ENCODE data around the gene PEAK3. TPM values are rescaled to one million over a fixed set of nuclear protein-coding genes. Genes with fewer than 3 reads are reported as not detected.
A peak's percentile ranks its signal among the peaks of the same experiment; 100 is the strongest.

Gene PEAK3
- polyA plus RNA-seq, 3 donors, result 2.4 to 6.3 (median 2.9) TPM

- Histone ChIP-seq H3K9ac (ENCODE audit: insufficient read depth, low read length, poor library complexity, severe bottlenecking) (no peak overlapping the region), H3K9me3 (replicated peaks in 1 of 2; ENCODE audit: control insufficient read depth in 1 of 2, insufficient read depth in 1 of 2, low read length in 2 of 2) (no peaks in the 10 kb centered on the region), H3K4me3 (replicated peaks in 1 of 3; ENCODE audit: low read depth in 2 of 3, low read length in 3 of 3) (no peak overlapping the region), H3K36me3 (replicated peaks in 1 of 2; ENCODE audit: control insufficient read depth in 1 of 2, insufficient read depth in 2 of 2, low read length in 2 of 2) (peaks cover 64 to 89% of the 10 kb centered on the region in 2 donors), H3K27me3 (ENCODE audit: control insufficient read depth in 2 of 2, insufficient read depth in 2 of 2, low read length in 2 of 2) (no peaks in the 10 kb centered on the region), H3K4me2 (replicated peaks; ENCODE audit: extremely low read depth, low read length, poor library complexity, severe bottlenecking) (no peak overlapping the region), H2AFZ (ENCODE audit: insufficient read depth, low read depth, low read length, poor library complexity, severe bottlenecking) (no peak overlapping the region), H3K27ac (ENCODE audit: low read depth in 1 of 2, low read length in 2 of 2) (no peak overlapping the region), H3K79me2 (ENCODE audit: insufficient read depth, low read length) (peaks cover 10% of the 10 kb centered on the region), H4K20me1 (ENCODE audit: insufficient read depth, low read length) (peaks cover 59% of the 10 kb centered on the region), H3K4me1 (ENCODE audit: control insufficient read depth in 1 of 2, insufficient read depth in 2 of 2, low read length in 2 of 2) (peaks cover 0 to 10% of the 10 kb centered on the region in 2 donors)
- H3K4me3 Mint-ChIP-seq, result no peak overlapping the region
- 96% methylated on average over 46 of the region's 53 CpGs for WGBS (ENCODE audit: insufficient coverage)
- peak overlapping the region in 2 of 7 donors; percentile 18 to 63 for H3K27ac Mint-ChIP-seq
- H3K27me3 Mint-ChIP-seq (ENCODE audit: low read depth in 3 of 3), result no peaks in the 10 kb centered on the region
- intact Hi-C loops (cut with micrococcal nuclease), result no loop called here
- H3K36me3 Mint-ChIP-seq, result peaks cover 51 to 80% of the 10 kb centered on the region in 2 donors
- TF ChIP-seq CTCF (IDR thresholded peaks at IDR 0.05), result no peak
- H3K9me3 Mint-ChIP-seq, result peaks cover 0 to 3% (median 0%) of the 10 kb centered on the region in 7 donors
- no peak for DNase-seq
- H3K4me1 Mint-ChIP-seq, result no peaks in the 10 kb centered on the region
Measured at GRCh38 chr19:2226840-2227360, 55.1 kb downstream of the PEAK3 start.

- no peak for DNase-seq
- peaks cover 50 to 80% of the 10 kb centered on the region in 2 donors for H3K36me3 Mint-ChIP-seq
- H3K4me3 Mint-ChIP-seq, result no peak overlapping the region
- H3K4me1 Mint-ChIP-seq, result no peaks in the 10 kb centered on the region
- H3K27me3 Mint-ChIP-seq (ENCODE audit: low read depth in 3 of 3), result no peaks in the 10 kb centered on the region
- peaks cover 57% of the 10 kb centered on the region for H4K20me1 ChIP-seq (ENCODE audit: insufficient read depth, low read length)
- no peak overlapping the region for H2AFZ ChIP-seq (ENCODE audit: insufficient read depth, low read depth, low read length, poor library complexity, severe bottlenecking)
- intact Hi-C loops (cut with micrococcal nuclease), result no loop called here
- H3K79me2 ChIP-seq (ENCODE audit: insufficient read depth, low read length), result peaks cover 6% of the 10 kb centered on the region
- peaks cover 0 to 10% of the 10 kb centered on the region in 2 donors for H3K4me1 ChIP-seq (ENCODE audit: control insufficient read depth in 1 of 2, insufficient read depth in 2 of 2, low read length in 2 of 2)
- H3K27ac ChIP-seq (ENCODE audit: low read depth in 1 of 2, low read length in 2 of 2), result no peak overlapping the region
- H3K27me3 ChIP-seq (ENCODE audit: control insufficient read depth in 2 of 2, insufficient read depth in 2 of 2, low read length in 2 of 2), result no peaks in the 10 kb centered on the region
- H3K4me3 ChIP-seq (replicated peaks in 1 of 3; ENCODE audit: low read depth in 2 of 3, low read length in 3 of 3), result no peak overlapping the region
- H3K9ac ChIP-seq (ENCODE audit: insufficient read depth, low read length, poor library complexity, severe bottlenecking), result no peak overlapping the region
- 97% methylated on average over 51 of the region's 59 CpGs for WGBS (ENCODE audit: insufficient coverage)
- TF ChIP-seq CTCF (IDR thresholded peaks at IDR 0.05), result no peak
- H3K27ac Mint-ChIP-seq, result peak overlapping the region in 3 of 7 donors; percentile 21 to 74 (median 33)
- peaks cover 66 to 89% of the 10 kb centered on the region in 2 donors for H3K36me3 ChIP-seq (replicated peaks in 1 of 2; ENCODE audit: control insufficient read depth in 1 of 2, insufficient read depth in 2 of 2, low read length in 2 of 2)
- H3K9me3 Mint-ChIP-seq, result peaks cover 0 to 3% (median 0%) of the 10 kb centered on the region in 7 donors
- H3K4me2 ChIP-seq (replicated peaks; ENCODE audit: extremely low read depth, low read length, poor library complexity, severe bottlenecking), result no peak overlapping the region
- H3K9me3 ChIP-seq (replicated peaks in 1 of 2; ENCODE audit: control insufficient read depth in 1 of 2, insufficient read depth in 1 of 2, low read length in 2 of 2), result no peaks in the 10 kb centered on the region
Measured at GRCh38 chr19:2226051-2226839, 55.7 kb downstream of the PEAK3 start.
